ENCODE results near the gene DARS2. TPM values are rescaled to one million over a fixed set of nuclear protein-coding genes. Genes with fewer than 3 reads are reported as not detected.

The DARS2 gene
- total RNA-seq, 1 experiment from 2014 or later, result 25.6 TPM

GRCh38 chr1:173886746-173887611 lies 62.5 kb downstream of the DARS2 start:
- DNase-seq (ENCODE audit: low read depth, low spot score) (no peak), ATAC-seq (no peak)
- Histone ChIP-seq H4K20me1 (ENCODE audit: insufficient read depth) (no peaks in the 10 kb centered on the region), H3K9me3 (ENCODE audit: control insufficient read depth in 1 of 2, insufficient read depth in 1 of 2, low read depth in 1 of 2, low read length in 2 of 2) (no peaks in the 10 kb centered on the region), H3K4me3 (replicated peaks in 1 of 2; ENCODE audit: low read depth in 1 of 2, low read length in 2 of 2) (no peak overlapping the region), H2AFZ (ENCODE audit: low read depth, low read length, poor library complexity, severe bottlenecking) (no peak overlapping the region), H3K27me3 (ENCODE audit: insufficient read depth, low read length) (no peaks in the 10 kb centered on the region), H3K9me2 (ENCODE audit: insufficient read depth) (no peaks in the 10 kb centered on the region), H3K27ac (ENCODE audit: low read depth, low read length) (no peak overlapping the region), H3K9ac (ENCODE audit: low read length) (no peak overlapping the region), H3K79me2 (ENCODE audit: insufficient read depth, low read length) (no peaks in the 10 kb centered on the region), H3K36me3 (ENCODE audit: control insufficient read depth in 1 of 2, insufficient read depth in 2 of 2, low read length in 2 of 2) (peaks cover 2 to 11% of the 10 kb centered on the region in 2 experiments; a peak in 2 of 4 replicates), H3K4me1 (ENCODE audit: control insufficient read depth in 1 of 2, insufficient read depth in 2 of 2, low read length in 2 of 2) (no peaks in the 10 kb centered on the region), H3K4me2 (ENCODE audit: low read length) (no peak overlapping the region)
- intact Hi-C loops (cut with micrococcal nuclease), result no loop called here
- TF ChIP-seq REST (IDR thresholded peaks at IDR 0.05; ENCODE audit: low read depth) (no peak), ATF3 (IDR thresholded peaks at IDR 0.05) (no peak), CBX3 (IDR thresholded peaks at IDR 0.05; ENCODE audit: low read depth) (no peak), TCF7L2 (IDR thresholded peaks at IDR 0.05; ENCODE audit: borderline replicate concordance, extremely low read depth, insufficient read depth, insufficient read length) (no peak), ZFX (IDR thresholded peaks at IDR 0.05) (no peak), YY1 (IDR thresholded peaks at IDR 0.05; ENCODE audit: extremely low read depth, insufficient replicate concordance, low read depth, low read length) (no peak), CTCF (IDR thresholded peaks at IDR 0.05 in 2 of 3, conservative IDR thresholded peaks at IDR 0.05 in 1 of 3; ENCODE audit: borderline replicate concordance in 1 of 3, insufficient read depth in 1 of 3, low read depth in 2 of 3, low read length in 2 of 3) (no peak), SP1 (IDR thresholded peaks at IDR 0.05; ENCODE audit: low read depth) (no peak), ZNF274 (IDR thresholded peaks at IDR 0.05; ENCODE audit: low read depth, low read length) (no peak), POLR2A (IDR thresholded peaks at IDR 0.05; ENCODE audit: borderline replicate concordance, extremely low read depth, insufficient read depth, insufficient read length) (no peak), CEBPB (IDR thresholded peaks at IDR 0.05; ENCODE audit: low read depth) (no peak)
- RAD21 ChIA-PET (ENCODE audit: low non-redundant PET in 1 of 2, low total read pairs in 2 of 2, uncharacterized antibody in 2 of 2, unreplicated experiment in 2 of 2), result no interaction called here
- CTCF ChIA-PET, result no interaction called here
- no TSS peak for BruUV-seq (replicated peaks)
- POLR2A ChIA-PET, result no interaction called here

Measured in HCT116 (cell line).